HG03103 (cell line): ENCODE results near the gene EPN1.

ENCODE experiments used
- ATAC-seq: cut with Tn5 transposase; IDR thresholded peaks from one replicate; pipeline ENCODE4 v1.9.1; 2021; ENCODE audit warnings: low read depth; ENCODE audit not compliant: unreplicated experiment

Gene EPN1

GRCh38 chr19:55660404-55660803, 14.6 kb upstream of the EPN1 start:
- no peak for ATAC-seq

- ATAC-seq = no peak
Observed at GRCh38 chr19:55660991-55661390, 14.0 kb upstream of the EPN1 start.

- no peak for ATAC-seq
Observed at GRCh38 chr19:55661826-55662225, 13.2 kb upstream of the EPN1 start.

- no peak for ATAC-seq
Observed at GRCh38 chr19:55663846-55664536, 11.0 kb upstream of the EPN1 start.

GRCh38 chr19:55666343-55667005, 8.6 kb upstream of the EPN1 start:
- ATAC-seq = no peak

- ATAC-seq = no peak
Observed at GRCh38 chr19:55667006-55667381, 8.0 kb upstream of the EPN1 start.

- ATAC-seq = no peak
Observed at GRCh38 chr19:55667511-55667910, 7.5 kb upstream of the EPN1 start.

GRCh38 chr19:55667958-55668357, 7.1 kb upstream of the EPN1 start:
- no peak for ATAC-seq

GRCh38 chr19:55668603-55669348, 6.2 kb upstream of the EPN1 start:
- no peak for ATAC-seq

GRCh38 chr19:55669418-55670279, 5.4 kb upstream of the EPN1 start:
- ATAC-seq = no peak

- no peak for ATAC-seq
Observed at GRCh38 chr19:55670280-55671053, 4.6 kb upstream of the EPN1 start.

- ATAC-seq = no peak
Observed at GRCh38 chr19:55671054-55671378, 4.0 kb upstream of the EPN1 start.

GRCh38 chr19:55672418-55672817, 2.6 kb upstream of the EPN1 start:
- no peak for ATAC-seq

GRCh38 chr19:55673465-55673864, 1.6 kb upstream of the EPN1 start:
- no peak for ATAC-seq

- no peak for ATAC-seq
Observed at GRCh38 chr19:55673889-55674288, 1.1 kb upstream of the EPN1 start.

- ATAC-seq = no peak
Observed at GRCh38 chr19:55674459-55674840, 576 bp upstream of the EPN1 start.

- ATAC-seq = no peak
Observed at GRCh38 chr19:55675661-55676354, 782 bp downstream of the EPN1 start.

- ATAC-seq = no peak
Observed at GRCh38 chr19:55676383-55676782, 1.4 kb downstream of the EPN1 start.

GRCh38 chr19:55676889-55677505, 2.0 kb downstream of the EPN1 start:
- no peak for ATAC-seq
